A549 (cell line): ENCODE data around the gene DISP2.

Source experiments
- CTCF ChIP-seq: fragments of >200 bp; sonication (Bioruptor Twin); formaldehyde crosslinking; IDR thresholded peaks from 3 replicates; pipeline ENCODE4 v1.5.1; 2016
- FOSL2 ChIP-seq, 2 experiments: fragments of 450-650 bp in 1 of 2; fragments of >200 bp in 1 of 2; sonication (Bioruptor Twin) in 1 of 2; formaldehyde crosslinking; IDR thresholded peaks; 2 replicates each; pipeline versions ENCODE4 v1.5.0 to v1.6.1; 2016 to 2020; ENCODE audit warnings: mild to moderate bottlenecking in 1 of 2, moderate library complexity in 1 of 2
- POLR2A ChIP-seq: IDR thresholded peaks from 2 replicates; pipeline ENCODE4 v1.6.1; 2012; ENCODE audit warnings: mild to moderate bottlenecking, low read length
- RFX5 ChIP-seq: fragments of 450-650 bp; IDR thresholded peaks from 2 replicates; pipeline ENCODE4 v1.7.1; 2014; ENCODE audit warnings: antibody characterized with exemption, mild to moderate bottlenecking, moderate library complexity

- TF ChIP-seq RFX5, result no peak
- TF ChIP-seq CTCF, result no peak
- TF ChIP-seq POLR2A, result no peak
- TF ChIP-seq FOSL2 (IDR thresholded peaks at IDR 0.05), result no peak
- TF ChIP-seq FOSL2 (CRISPR knock-in tag; IDR thresholded peaks at IDR 0.05), result no peak
Measured at GRCh38 chr15:40413036-40413435, 55.0 kb downstream of the DISP2 start.
